A549 treated with GW870086 at 1 μM for 4 hours (cell line): ENCODE results near the gene CDS2. TPM values are rescaled to one million over a fixed set of nuclear protein-coding genes. Genes with fewer than 3 reads are reported as not detected.

Experiments used
- total RNA-seq: library from RNA; stranded (reverse); fragments of 200-300 nt; extraction: Qiagen RNA extraction; gene quantifications from 5 replicates; pipeline ENCODE4 v1.2.3, GENCODE V29; 2022; ENCODE audit warnings: low read depth

The CDS2 gene
- total RNA-seq, result 47.1 to 66.6 TPM (median 64.4 TPM) in 5 replicates

GRCh38 chr20:5126512-5127203 lies at the start of gene CDS2:
Gene CDS2 (plus strand): TSS chr20:5127008. CDS start chr20:5127093, 85 bp downstream.

GRCh38 chr20:5119435-5120184 lies 7.2 kb upstream of the CDS2 start, which contains the start of gene PCNA:
Gene PCNA (minus strand): TSS chr20:5119958. CDS start chr20:5119798, 160 bp downstream.

Other genes starting within 250 kb of the CDS2 start
- 13.0 to 17.8 TPM (median 16.2 TPM) in 5 replicates for gene SLC23A2, start 125.5 kb upstream of the CDS2 start, total RNA-seq
- gene TMEM230, start 13.9 kb upstream of the CDS2 start, total RNA-seq, result 99.6 to 115 TPM (median 109 TPM) in 5 replicates
- 376 to 399 TPM (median 382 TPM) in 5 replicates for gene PCNA, start 7.0 kb upstream of the CDS2 start, total RNA-seq
- gene PROKR2, start 189.9 kb downstream of the CDS2 start, total RNA-seq, result not detected in 5 replicates